Transverse colon (tissue), 4 donors: ENCODE data around the gene SCAPER.

Source experiments
- EP300 ChIP-seq: sonication (generic); formaldehyde crosslinking; IDR thresholded peaks from one replicate; pipeline ENCODE4 v1.6.1; 2017; ENCODE audit warnings: antibody characterized with exemption, low read depth
- POLR2A ChIP-seq: fragments of 450-650 bp; IDR thresholded peaks from one replicate; pipeline ENCODE4 v1.6.1; 2016; ENCODE audit warnings: antibody characterized with exemption, mild to moderate bottlenecking, moderate library complexity
- POLR2AphosphoS5 ChIP-seq, 3 donors: sonication (generic); formaldehyde crosslinking; IDR thresholded peaks; one replicate each; pipeline ENCODE4 v1.6.1; 2016; ENCODE audit warnings: antibody characterized with exemption in 3 of 3
- TF ChIP-seq, protein P1 (sequence below), 5 experiments: fragments of 200-600 bp in 3 of 5; fragments of 450-650 bp in 2 of 5; sonication (generic) in 3 of 5; IDR thresholded peaks; 1 replicate in 2 of 5; 2 replicates in 3 of 5; pipeline ENCODE4 v1.5.1; 2016 to 2017; ENCODE audit warnings: antibody characterized with exemption in 5 of 5, inconsistent platforms in 3 of 5, mild to moderate bottlenecking in 2 of 5, moderate library complexity in 1 of 5

DNA sequence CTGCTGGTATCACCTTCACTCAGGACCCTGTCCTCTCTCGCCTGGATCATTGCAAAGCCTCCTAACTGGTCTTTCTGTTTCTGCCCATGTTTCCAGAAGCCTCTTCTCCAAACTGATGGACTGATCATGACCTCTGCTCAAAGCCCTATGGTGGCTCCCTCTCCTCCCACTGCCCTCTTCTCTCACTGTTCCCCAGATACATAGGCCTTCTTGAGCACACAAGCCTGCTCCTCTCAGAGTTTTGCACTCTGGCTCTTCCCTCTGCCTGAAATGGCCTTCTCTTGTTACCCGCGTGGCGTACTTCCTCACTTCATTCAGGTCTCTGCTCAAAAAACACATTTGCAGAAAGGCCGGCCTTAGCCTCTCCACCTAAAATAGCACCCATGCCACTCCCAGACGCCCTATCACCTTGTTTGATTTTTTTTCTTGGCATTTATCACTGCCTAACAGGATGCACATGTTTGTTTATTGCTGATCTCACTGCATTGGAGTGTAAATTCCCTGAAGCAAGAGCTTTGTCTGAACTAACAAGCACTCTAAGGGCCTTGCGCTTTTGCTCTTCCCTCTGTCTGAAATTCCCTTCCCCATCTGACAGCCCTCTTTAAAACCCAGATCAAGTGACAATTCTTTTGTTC, 592.5 kb downstream of the SCAPER start:
- TF ChIP-seq POLR2AphosphoS5 (IDR thresholded peaks at IDR 0.05) (no peak), POLR2A (no peak), EP300 (no peak)
- TF ChIP-seq, protein P1, sequence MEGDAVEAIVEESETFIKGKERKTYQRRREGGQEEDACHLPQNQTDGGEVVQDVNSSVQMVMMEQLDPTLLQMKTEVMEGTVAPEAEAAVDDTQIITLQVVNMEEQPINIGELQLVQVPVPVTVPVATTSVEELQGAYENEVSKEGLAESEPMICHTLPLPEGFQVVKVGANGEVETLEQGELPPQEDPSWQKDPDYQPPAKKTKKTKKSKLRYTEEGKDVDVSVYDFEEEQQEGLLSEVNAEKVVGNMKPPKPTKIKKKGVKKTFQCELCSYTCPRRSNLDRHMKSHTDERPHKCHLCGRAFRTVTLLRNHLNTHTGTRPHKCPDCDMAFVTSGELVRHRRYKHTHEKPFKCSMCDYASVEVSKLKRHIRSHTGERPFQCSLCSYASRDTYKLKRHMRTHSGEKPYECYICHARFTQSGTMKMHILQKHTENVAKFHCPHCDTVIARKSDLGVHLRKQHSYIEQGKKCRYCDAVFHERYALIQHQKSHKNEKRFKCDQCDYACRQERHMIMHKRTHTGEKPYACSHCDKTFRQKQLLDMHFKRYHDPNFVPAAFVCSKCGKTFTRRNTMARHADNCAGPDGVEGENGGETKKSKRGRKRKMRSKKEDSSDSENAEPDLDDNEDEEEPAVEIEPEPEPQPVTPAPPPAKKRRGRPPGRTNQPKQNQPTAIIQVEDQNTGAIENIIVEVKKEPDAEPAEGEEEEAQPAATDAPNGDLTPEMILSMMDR (IDR thresholded peaks at IDR 0.05): no peak
